Measurements from ENCODE around the gene F13B. TPM values are rescaled to one million over a fixed set of nuclear protein-coding genes. Genes with fewer than 3 reads are reported as not detected.

F13B gene
- total RNA-seq, 1 experiment from 2014 or later: not detected

DNA sequence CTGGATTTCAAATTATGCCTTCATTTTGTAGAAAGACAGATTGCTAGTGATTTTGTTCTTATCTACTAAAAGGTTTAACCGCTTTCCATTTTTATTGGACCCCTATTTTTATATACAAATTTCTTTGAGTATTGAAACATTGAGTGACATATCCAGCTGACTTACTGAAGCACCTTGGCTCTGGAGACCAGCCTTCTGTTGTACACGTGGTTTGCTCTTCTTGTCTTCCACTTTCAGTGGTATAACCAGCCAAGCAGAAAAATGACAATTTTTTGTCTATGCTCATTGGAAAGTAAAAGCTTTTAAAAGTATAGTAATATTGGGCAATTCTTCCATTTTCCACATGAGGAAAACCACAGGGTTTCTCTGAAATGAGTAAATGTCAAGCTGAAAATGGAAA, 4.4 kb downstream of the F13B start (continued):
- TF ChIP-seq SIN3A (IDR thresholded peaks at IDR 0.05; ENCODE audit: low read depth): no peak

GRCh38 chr1:197049100-197049499, 18.0 kb downstream of the F13B start:
- H3K4me3 ChIP-seq (replicated peaks in 1 of 2; ENCODE audit: low read depth in 1 of 2, low read length in 2 of 2): no peak overlapping the region
- ATAC-seq (no peak), DNase-seq (ENCODE audit: low read depth, low spot score) (no peak)
- H3K9me2 ChIP-seq (ENCODE audit: insufficient read depth): no peaks in the 10 kb centered on the region
- TF ChIP-seq POLR2A (IDR thresholded peaks at IDR 0.05; ENCODE audit: borderline replicate concordance, extremely low read depth, insufficient read depth, insufficient read length) (no peak), TCF7L2 (IDR thresholded peaks at IDR 0.05; ENCODE audit: borderline replicate concordance, extremely low read depth, insufficient read depth, insufficient read length) (no peak), ELF1 (IDR thresholded peaks at IDR 0.05; ENCODE audit: borderline replicate concordance, low read depth) (no peak), FOSL1 (IDR thresholded peaks at IDR 0.05; ENCODE audit: low read depth) (no peak), ZFX (IDR thresholded peaks at IDR 0.05) (no peak), MAX (IDR thresholded peaks at IDR 0.05) (no peak), JUND (IDR thresholded peaks at IDR 0.05) (no peak), CBX3 (IDR thresholded peaks at IDR 0.05; ENCODE audit: low read depth) (no peak), EZH2phosphoT487 (IDR thresholded peaks at IDR 0.05; ENCODE audit: borderline replicate concordance) (no peak)
- TF ChIP-seq, protein P1, sequence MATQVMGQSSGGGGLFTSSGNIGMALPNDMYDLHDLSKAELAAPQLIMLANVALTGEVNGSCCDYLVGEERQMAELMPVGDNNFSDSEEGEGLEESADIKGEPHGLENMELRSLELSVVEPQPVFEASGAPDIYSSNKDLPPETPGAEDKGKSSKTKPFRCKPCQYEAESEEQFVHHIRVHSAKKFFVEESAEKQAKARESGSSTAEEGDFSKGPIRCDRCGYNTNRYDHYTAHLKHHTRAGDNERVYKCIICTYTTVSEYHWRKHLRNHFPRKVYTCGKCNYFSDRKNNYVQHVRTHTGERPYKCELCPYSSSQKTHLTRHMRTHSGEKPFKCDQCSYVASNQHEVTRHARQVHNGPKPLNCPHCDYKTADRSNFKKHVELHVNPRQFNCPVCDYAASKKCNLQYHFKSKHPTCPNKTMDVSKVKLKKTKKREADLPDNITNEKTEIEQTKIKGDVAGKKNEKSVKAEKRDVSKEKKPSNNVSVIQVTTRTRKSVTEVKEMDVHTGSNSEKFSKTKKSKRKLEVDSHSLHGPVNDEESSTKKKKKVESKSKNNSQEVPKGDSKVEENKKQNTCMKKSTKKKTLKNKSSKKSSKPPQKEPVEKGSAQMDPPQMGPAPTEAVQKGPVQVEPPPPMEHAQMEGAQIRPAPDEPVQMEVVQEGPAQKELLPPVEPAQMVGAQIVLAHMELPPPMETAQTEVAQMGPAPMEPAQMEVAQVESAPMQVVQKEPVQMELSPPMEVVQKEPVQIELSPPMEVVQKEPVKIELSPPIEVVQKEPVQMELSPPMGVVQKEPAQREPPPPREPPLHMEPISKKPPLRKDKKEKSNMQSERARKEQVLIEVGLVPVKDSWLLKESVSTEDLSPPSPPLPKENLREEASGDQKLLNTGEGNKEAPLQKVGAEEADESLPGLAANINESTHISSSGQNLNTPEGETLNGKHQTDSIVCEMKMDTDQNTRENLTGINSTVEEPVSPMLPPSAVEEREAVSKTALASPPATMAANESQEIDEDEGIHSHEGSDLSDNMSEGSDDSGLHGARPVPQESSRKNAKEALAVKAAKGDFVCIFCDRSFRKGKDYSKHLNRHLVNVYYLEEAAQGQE (IDR thresholded peaks at IDR 0.05; ENCODE audit: low read depth): no peak
- no peak overlapping the region for H3K27ac ChIP-seq (ENCODE audit: low read depth, low read length)
- H3K27me3 ChIP-seq (ENCODE audit: insufficient read depth, low read length): no peaks in the 10 kb centered on the region
- POLR2A ChIA-PET: no interaction called here
- no TSS peak for BruUV-seq (replicated peaks)
- no peak overlapping the region for H3K4me2 ChIP-seq (ENCODE audit: low read length)
- no peaks in the 10 kb centered on the region for H3K4me1 ChIP-seq (ENCODE audit: control insufficient read depth in 1 of 2, insufficient read depth in 2 of 2, low read length in 2 of 2)
- H2AFZ ChIP-seq (ENCODE audit: low read depth, low read length, poor library complexity, severe bottlenecking): no peak overlapping the region
- RAD21 ChIA-PET (ENCODE audit: low non-redundant PET in 1 of 2, low total read pairs in 2 of 2, uncharacterized antibody in 2 of 2, unreplicated experiment in 2 of 2): no interaction called here
- no peaks in the 10 kb centered on the region for H3K79me2 ChIP-seq (ENCODE audit: insufficient read depth, low read length)
- no peak overlapping the region for H3K9ac ChIP-seq (ENCODE audit: low read length)
- intact Hi-C loops (cut with micrococcal nuclease): no loop called here
- H3K9me3 ChIP-seq (ENCODE audit: control insufficient read depth in 1 of 2, insufficient read depth in 1 of 2, low read depth in 1 of 2, low read length in 2 of 2): no peaks in the 10 kb centered on the region
- CTCF ChIA-PET: no interaction called here
- H4K20me1 ChIP-seq (ENCODE audit: insufficient read depth): no peaks in the 10 kb centered on the region
- H3K36me3 ChIP-seq (ENCODE audit: control insufficient read depth in 1 of 2, insufficient read depth in 2 of 2, low read length in 2 of 2): no peaks in the 10 kb centered on the region

Measured in HCT116 (cell line).